DMS153 treated with DMSO at 0.1 percent for 48 hours (cell line): ENCODE measurements around the gene FGFRL1.
A peak's percentile ranks its signal among the peaks of the same experiment; 100 is the strongest.

Experiments used
- DNase-seq: peaks from one replicate; lab custom pipeline; 2025; ENCODE audit not compliant: unreplicated experiment; lab: John Stamatoyannopoulos, UW

Gene FGFRL1, protein sequence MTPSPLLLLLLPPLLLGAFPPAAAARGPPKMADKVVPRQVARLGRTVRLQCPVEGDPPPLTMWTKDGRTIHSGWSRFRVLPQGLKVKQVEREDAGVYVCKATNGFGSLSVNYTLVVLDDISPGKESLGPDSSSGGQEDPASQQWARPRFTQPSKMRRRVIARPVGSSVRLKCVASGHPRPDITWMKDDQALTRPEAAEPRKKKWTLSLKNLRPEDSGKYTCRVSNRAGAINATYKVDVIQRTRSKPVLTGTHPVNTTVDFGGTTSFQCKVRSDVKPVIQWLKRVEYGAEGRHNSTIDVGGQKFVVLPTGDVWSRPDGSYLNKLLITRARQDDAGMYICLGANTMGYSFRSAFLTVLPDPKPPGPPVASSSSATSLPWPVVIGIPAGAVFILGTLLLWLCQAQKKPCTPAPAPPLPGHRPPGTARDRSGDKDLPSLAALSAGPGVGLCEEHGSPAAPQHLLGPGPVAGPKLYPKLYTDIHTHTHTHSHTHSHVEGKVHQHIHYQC

GRCh38 chr4:1011022-1011665, at the start of gene FGFRL1:
Gene FGFRL1, plus strand, starts transcription at chr4:1011626. Its CDS starts 860 bp downstream, at chr4:1012486.
- DNase-seq = no peak

- DNase-seq = peak; percentile 25
These were observed 48.9 kb upstream of the FGFRL1 start for GRCh38 chr4:962231-963208.

- DNase-seq = no peak
These were observed 47.9 kb upstream of the FGFRL1 start for GRCh38 chr4:963276-964225.

DNA sequence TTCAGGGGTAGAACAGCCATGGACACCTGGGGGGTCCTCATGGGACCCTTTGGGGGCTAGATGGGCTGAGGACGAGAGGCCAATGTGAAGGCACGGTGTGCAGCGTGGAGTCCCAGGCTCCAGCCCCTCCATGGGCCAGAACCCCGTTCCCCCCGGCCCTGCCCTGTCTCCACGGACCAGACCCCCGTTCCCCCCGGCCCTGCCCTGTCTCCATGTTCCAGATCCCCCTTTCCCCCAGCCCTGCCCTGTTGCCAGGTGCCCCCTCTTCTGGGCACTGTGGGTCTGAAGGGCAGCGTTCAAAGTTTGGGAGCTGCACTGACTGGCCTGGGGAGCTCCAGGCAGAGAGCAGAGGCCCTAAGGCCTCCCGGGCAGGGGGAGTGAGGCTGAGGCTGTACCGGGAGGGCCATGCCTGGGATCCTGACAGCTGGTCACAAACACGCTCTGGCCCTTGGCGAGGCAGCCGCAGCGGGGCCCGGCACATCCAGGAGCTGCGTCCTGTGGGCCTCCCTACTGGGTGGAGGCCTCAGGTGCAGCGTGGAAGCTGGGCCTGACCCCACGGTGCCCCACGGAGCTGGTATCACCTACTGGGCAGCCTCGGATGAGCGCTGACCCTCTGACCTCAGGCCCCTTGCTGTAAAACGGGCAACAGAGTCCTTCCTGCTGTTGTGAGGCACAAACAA, 46.9 kb upstream of the FGFRL1 start:
- no peak for DNase-seq

DNA sequence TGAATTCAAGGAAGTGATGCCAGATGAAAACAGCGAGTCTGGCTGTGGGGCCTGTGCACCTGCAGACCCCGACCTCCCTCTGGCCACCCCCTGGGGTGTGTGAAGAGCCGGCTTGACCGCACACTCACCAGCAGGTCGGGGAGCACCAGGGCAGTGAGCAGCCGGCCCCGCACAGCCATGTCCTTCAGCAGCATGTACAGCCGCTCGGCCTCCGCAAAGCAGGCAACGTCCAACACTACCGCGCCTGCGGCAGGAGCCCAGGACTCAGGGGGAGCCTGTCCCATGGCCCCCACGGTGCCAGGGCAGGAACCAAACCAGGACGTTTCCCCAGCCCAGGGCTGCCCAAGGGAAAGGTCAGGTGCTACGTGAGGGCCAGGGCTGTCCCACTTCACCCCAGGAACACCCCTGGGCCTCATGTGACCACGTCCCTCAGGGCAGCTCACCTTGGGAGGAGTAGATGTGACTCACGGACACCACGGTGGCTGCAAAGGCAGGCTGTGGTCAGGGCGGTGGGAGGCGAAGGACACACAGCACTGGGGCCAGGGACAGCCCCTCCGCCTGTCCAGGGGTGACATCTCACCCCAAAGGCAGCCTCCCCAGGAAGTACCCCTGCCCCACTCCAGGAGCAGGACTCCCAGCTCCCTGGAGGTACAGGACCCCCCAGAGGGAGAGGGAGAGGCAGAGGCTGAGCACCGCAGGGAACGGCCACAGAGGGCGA, 46.2 kb upstream of the FGFRL1 start:
- DNase-seq = no peak

DNA sequence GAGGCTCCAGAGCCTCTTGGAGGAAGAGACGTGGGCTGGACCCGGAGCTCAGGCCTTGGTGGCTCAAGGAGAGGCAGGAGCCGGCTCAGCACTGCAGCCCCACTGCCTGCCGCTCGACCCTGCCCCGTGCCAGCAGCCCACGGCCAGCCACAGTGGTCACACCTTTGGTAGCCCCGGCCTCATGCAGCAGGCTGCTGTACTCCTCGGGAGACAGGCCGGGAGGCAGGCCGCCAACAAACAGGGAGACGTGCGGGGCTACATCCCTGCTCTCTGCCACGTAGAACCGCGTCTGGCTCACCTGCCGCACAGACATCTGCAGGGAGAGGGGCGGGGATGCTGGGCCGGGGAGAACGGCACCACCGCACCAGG, 45.7 kb upstream of the FGFRL1 start:
- no peak for DNase-seq

DNA sequence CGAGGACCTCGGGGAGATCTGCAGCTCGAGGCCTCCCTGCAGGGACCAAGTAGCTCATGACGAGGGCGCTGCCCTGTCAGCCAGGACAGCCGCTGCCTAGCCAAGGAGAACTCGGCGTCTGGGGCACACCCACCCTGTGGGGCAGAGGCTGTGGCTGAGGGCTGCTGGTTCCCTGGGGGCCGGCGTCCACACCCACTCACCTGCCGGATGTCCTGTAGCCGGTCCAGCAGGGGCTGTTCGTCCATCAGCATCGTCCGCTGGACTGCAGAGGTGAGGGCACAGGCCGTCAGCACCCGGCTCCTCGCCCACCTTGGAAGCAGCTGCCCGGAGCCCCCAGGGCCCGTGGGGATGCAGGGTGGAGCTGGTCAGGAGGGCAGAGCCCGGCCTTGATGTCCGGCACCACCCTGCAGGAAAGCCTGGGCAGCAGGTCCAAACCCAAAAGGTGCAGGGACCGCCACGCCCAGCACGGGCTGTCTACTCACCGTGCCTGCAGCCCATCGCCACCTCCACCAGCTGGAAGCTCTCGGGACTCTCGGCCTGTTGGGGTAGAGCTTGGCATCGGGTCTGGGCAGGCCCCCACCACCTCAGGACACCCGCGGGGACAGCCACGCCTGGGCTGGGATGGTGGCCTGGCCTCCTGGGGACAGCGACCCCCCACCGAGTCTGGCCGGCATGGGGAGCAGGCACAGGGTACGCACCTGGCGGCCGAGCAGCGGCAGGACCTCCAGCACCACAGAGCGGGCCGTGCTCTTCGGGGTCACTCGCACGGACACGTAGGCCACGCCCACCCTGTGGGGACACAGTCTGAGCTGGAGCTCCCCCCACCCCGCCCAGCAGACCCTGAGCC, 44.9 kb upstream of the FGFRL1 start:
- DNase-seq = no peak

DNA sequence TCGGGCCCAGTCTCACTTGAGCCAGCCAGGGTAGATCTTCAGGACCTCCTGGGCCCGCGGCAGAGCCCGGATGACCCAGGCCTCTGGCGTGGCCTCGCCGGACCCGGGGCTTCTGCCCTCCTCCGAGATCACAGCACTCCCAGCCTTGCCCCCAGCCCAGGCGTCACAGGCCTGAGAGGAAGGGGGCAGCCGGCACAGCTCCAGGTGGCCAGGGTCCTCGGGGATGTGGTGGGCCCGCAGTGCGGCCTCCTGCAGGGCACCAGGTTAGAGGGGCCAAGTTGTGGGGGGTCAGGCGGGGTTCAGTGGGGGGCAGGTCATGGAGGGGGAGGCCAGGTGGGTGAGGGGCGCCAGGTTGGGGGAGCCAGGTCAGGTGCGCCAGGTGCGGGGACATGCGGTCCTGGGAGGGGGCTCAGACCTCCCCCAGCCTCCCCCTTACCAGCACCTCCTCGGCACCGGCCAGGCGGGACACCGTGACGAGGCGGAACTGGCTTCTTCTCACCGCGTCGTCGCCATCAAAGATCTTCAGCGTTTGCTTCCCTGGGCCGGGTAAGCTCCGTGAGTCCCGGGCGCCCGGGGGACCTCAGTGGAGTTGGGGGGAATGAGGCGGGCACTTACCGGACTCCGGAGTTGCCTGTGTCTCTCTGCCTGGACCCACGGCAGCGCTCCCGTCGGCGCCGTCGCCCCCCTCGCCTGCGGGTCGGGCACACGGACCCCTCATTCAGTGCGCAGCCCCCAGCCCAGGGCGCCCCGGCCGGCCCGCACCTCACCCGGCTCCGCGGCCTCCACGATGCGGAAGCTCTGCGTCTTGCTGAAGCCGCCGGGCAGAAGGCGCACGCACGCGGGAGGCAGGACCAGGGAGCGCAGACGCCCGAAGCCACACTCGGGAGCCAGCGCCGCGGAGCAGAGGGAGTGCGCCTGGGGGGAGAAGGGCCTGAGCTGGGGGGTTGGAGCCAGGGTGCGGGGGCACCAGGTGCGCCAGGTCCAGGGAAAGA, 44.0 kb upstream of the FGFRL1 start:
- DNase-seq = no peak

DNA sequence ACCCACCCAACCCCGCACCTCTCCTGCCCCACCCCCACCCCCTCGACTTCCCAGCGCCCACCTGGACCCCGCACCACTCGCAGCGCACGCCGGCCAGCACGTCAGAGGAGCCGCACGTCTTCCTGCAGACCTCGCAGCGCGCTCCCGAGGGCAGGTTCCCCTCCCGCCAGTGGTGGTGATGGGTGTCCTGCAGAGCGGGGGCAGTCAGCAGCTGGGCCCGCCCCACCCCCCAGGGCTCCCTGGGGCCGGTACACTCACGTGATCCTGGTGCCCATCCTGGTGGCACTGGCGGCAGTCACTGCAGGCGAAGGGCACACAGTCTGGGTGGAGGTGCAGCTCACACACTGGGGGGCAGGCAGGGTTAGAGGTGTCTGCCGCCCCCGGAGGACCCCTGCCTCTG, 43.2 kb upstream of the FGFRL1 start:
- DNase-seq = no peak

GRCh38 chr4:968621-969394, 42.6 kb upstream of the FGFRL1 start:
- no peak for DNase-seq

- no peak for DNase-seq
These were observed 41.2 kb upstream of the FGFRL1 start for GRCh38 chr4:970046-970745.

GRCh38 chr4:970854-971520, 40.4 kb upstream of the FGFRL1 start:
- no peak for DNase-seq

DNA sequence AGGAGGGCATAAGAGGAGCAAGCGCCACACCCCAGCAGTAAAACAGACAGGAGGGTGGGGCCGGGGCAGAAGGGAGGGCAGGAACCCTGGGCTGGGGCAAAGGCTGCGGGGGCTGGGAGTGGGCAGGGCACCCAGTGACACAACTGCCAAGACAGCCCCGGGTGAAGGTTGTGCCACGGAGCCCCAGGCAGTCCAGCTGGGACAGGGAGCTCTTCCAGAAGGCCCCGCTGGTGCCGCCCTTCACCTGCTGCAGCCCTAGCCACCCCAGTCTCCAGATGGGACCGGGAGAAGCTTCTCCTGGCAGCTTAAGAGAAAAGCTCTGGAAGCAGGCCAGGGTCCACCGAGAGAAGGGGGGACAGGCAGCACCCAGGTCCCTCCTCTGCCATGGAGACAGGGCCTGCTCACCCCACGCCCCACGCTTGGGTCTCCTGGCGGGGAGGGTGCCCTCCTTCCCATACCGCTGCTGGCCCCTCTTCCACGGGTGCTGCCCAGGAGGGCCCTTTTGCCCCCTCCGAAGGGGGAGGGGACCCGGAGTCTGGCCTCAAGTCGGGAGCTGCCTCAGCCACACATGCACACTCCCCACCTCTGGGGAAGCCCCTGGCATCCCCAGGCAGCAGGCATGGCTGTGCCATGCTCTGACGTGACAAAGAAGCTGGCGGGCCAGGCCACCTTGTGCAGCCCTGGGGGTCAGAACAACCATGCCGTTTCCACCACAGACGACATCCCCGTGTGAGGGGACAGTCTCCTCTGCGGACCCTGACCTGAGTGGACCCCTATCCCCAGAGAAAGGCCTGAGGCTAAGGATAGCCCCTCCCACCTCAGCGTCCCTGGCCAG, 39.5 kb upstream of the FGFRL1 start:
- no peak for DNase-seq
